WTC11 (cell line): ENCODE results near the gene CFAP74. TPM values are rescaled to one million over a fixed set of nuclear protein-coding genes. Genes with fewer than 3 reads are reported as not detected.

Experiments used
- ATAC-seq: fragments of 200-7000 bp; cut with Tn5 transposase; 2 replicates; pipeline ENCODE4 v1.10.0; 2021; ENCODE audit warnings: mild to moderate bottlenecking, moderate library complexity
- CTCF ChIA-PET: fragments of 300-600 bp; sonication (Branson Sonifier 250); formaldehyde crosslinking; loops from one replicate; lab custom pipeline; 2021; ENCODE audit warnings: antibody characterized with exemption; lab: Charles Lee
- POLR2A ChIA-PET: fragments of 350-600 bp; sonication (Branson Sonifier 250); formaldehyde crosslinking; loops from one replicate; lab custom pipeline; 2021; ENCODE audit warnings: antibody characterized with exemption; lab: Charles Lee
- DNase-seq: peaks from one replicate; pipeline ENCODE4 v3.0.0; 2021; ENCODE audit warnings: low spot score
- H3K27ac Mint-ChIP-seq: 2 replicates; pipeline ENCODE4 v1.8.0; 2021; ENCODE audit warnings: mixed read lengths
- H3K27me3 Mint-ChIP-seq: 2 replicates; pipeline ENCODE4 v1.8.0; 2021; ENCODE audit warnings: low read depth, mild to moderate bottlenecking, moderate library complexity, mixed read lengths
- H3K36me3 Mint-ChIP-seq: 2 replicates; pipeline ENCODE4 v1.8.0; 2021; ENCODE audit warnings: mixed read lengths
- H3K4me1 Mint-ChIP-seq: 2 replicates; pipeline ENCODE4 v1.8.0; 2022; ENCODE audit warnings: mixed read lengths
- H3K4me3 Mint-ChIP-seq: 2 replicates; pipeline ENCODE4 v1.8.0; 2021; ENCODE audit warnings: mild to moderate bottlenecking, moderate library complexity, mixed read lengths
- H3K9me3 Mint-ChIP-seq: 2 replicates; pipeline ENCODE4 v1.8.0; 2021; ENCODE audit warnings: mixed read lengths
- ATF2 ChIP-seq: sonication (generic); formaldehyde crosslinking; IDR thresholded peaks from 2 replicates; pipeline ENCODE4 v1.8.1; 2022; ENCODE audit warnings: low read depth, missing genetic modification reagents, borderline replicate concordance
- CREB1 ChIP-seq: sonication (generic); formaldehyde crosslinking; IDR thresholded peaks from 2 replicates; pipeline ENCODE4 v1.8.0; 2023; ENCODE audit warnings: mild to moderate bottlenecking, missing genetic modification reagents
- CTCF ChIP-seq: fragments of 200-600 bp; IDR thresholded peaks from 2 replicates; pipeline ENCODE4 v1.8.0; 2022; ENCODE audit warnings: antibody characterized with exemption
- E2F1 ChIP-seq: sonication (generic); formaldehyde crosslinking; IDR thresholded peaks from 2 replicates; pipeline ENCODE4 v1.8.0; 2022; ENCODE audit warnings: mild to moderate bottlenecking, missing genetic modification reagents
- E2F4 ChIP-seq: sonication (generic); formaldehyde crosslinking; IDR thresholded peaks from 2 replicates; pipeline ENCODE4 v1.8.1; 2022; ENCODE audit warnings: low read depth, mild to moderate bottlenecking, moderate library complexity, missing genetic modification reagents, borderline replicate concordance
- EMX1 ChIP-seq: fragments of 250-450 bp; sonication (Bioruptor Pico); IDR thresholded peaks from 2 replicates; pipeline ENCODE4 v1.8.0; 2021; ENCODE audit warnings: mild to moderate bottlenecking
- FOXK1 ChIP-seq: sonication (generic); formaldehyde crosslinking; IDR thresholded peaks from 2 replicates; pipeline ENCODE4 v1.8.0; 2022; ENCODE audit warnings: mild to moderate bottlenecking, moderate library complexity, missing genetic modification reagents
- FOXP1 ChIP-seq: sonication (generic); formaldehyde crosslinking; IDR thresholded peaks from 2 replicates; pipeline ENCODE4 v1.8.0; 2022; ENCODE audit warnings: missing genetic modification reagents, mild to moderate bottlenecking, moderate library complexity, borderline replicate concordance
- GTF2I ChIP-seq: fragments of 250-450 bp; sonication (Bioruptor Pico); conservative IDR thresholded peaks from 2 replicates; pipeline ENCODE4 v1.4.0; 2021; ENCODE audit warnings: mild to moderate bottlenecking
- NFE2L1 ChIP-seq: sonication (generic); formaldehyde crosslinking; IDR thresholded peaks from 2 replicates; pipeline ENCODE4 v1.8.1; 2023; ENCODE audit warnings: missing genetic modification reagents
- NR3C1 ChIP-seq: sonication (generic); formaldehyde crosslinking; conservative IDR thresholded peaks from 2 replicates; pipeline ENCODE4 v1.8.1; 2023; ENCODE audit warnings: low read depth, mild to moderate bottlenecking, missing genetic modification reagents
- OVOL2 ChIP-seq: fragments of 250-450 bp; sonication (Bioruptor Pico); IDR thresholded peaks from 2 replicates; pipeline ENCODE4 v1.9.0; 2021; ENCODE audit warnings: mild to moderate bottlenecking, borderline replicate concordance
- RORB ChIP-seq: fragments of 250-450 bp; sonication (Bioruptor Pico); IDR thresholded peaks from 2 replicates; pipeline ENCODE4 v1.9.0; 2021; ENCODE audit warnings: mild to moderate bottlenecking
- SOX15 ChIP-seq: fragments of 250-450 bp; sonication (Bioruptor Pico); IDR thresholded peaks from 2 replicates; pipeline ENCODE4 v1.9.0; 2021; ENCODE audit warnings: mild to moderate bottlenecking
- TCF7 ChIP-seq: sonication (generic); formaldehyde crosslinking; IDR thresholded peaks from 2 replicates; pipeline ENCODE4 v1.8.0; 2022; ENCODE audit warnings: mild to moderate bottlenecking, low read depth, missing genetic modification reagents, moderate library complexity
- TP53 ChIP-seq: sonication (generic); formaldehyde crosslinking; IDR thresholded peaks from 2 replicates; pipeline ENCODE4 v1.8.1; 2023; ENCODE audit warnings: mild to moderate bottlenecking, missing genetic modification reagents
- ZNF138 ChIP-seq: sonication (generic); formaldehyde crosslinking; conservative IDR thresholded peaks from 2 replicates; pipeline ENCODE4 v1.8.1; 2022; ENCODE audit warnings: mild to moderate bottlenecking, moderate library complexity, missing genetic modification reagents
- ZNF317 ChIP-seq: sonication (generic); formaldehyde crosslinking; IDR thresholded peaks from 2 replicates; pipeline ENCODE4 v1.8.1; 2023; ENCODE audit warnings: low read depth, mild to moderate bottlenecking, moderate library complexity, missing genetic modification reagents, borderline replicate concordance
- total RNA-seq: library from RNA; stranded (reverse); gene quantifications from 3 replicates; pipeline ENCODE4 v1.2.3, GENCODE V29; 2021

The CFAP74 gene
- total RNA-seq, 1 experiment from 2014 or later = 0.35 TPM

- TF ChIP-seq OVOL2 (CRISPR knock-in tag) = no peak
- TF ChIP-seq ZNF317 = no peak
- no peak for TF ChIP-seq NR3C1 (CRISPR knock-in tag)
- TF ChIP-seq GTF2I (CRISPR knock-in tag) = no peak
- TF ChIP-seq E2F4 (CRISPR knock-in tag) = no peak
- TF ChIP-seq CREB1 (CRISPR knock-in tag) = no peak
- TF ChIP-seq EMX1 (CRISPR knock-in tag) = no peak
- TF ChIP-seq NFE2L1 = no peak
- no peak for TF ChIP-seq ZNF138 (CRISPR knock-in tag)
- no peak for TF ChIP-seq FOXP1
- no peak for TF ChIP-seq FOXK1 (CRISPR knock-in tag)
- no peak for TF ChIP-seq SOX15
- no peak for TF ChIP-seq E2F1
- TF ChIP-seq TCF7 (CRISPR knock-in tag) = no peak
- no peak for TF ChIP-seq CTCF
- TF ChIP-seq TP53 (CRISPR knock-in tag) = no peak
- ChIA-PET POLR2A (interaction anchor here (0.6 kb wide), 1 partner anchor 527 kb away, joined by 3 read pairs; the partner anchor contains the start of gene CCNL2), CTCF (interaction anchor here (0.9 to 2.7 kb wide), 4 partner anchors 18 to 149 kb away, joined by 3 to 12 read pairs (median 6); no protein-coding TSS in a partner anchor)
- Mint-ChIP-seq H3K36me3 (no peaks in the 10 kb centered on the region), H3K4me1 (no peaks in the 10 kb centered on the region), H3K27me3 (no peaks in the 10 kb centered on the region), H3K27ac (no peak overlapping the region), H3K4me3 (no peak overlapping the region), H3K9me3 (peaks cover 4% of the 10 kb centered on the region)
- DNase-seq (no peak), ATAC-seq (no peak)
These were observed 77.2 kb downstream of the CFAP74 start for GRCh38 chr1:1926346-1926811.

DNA sequence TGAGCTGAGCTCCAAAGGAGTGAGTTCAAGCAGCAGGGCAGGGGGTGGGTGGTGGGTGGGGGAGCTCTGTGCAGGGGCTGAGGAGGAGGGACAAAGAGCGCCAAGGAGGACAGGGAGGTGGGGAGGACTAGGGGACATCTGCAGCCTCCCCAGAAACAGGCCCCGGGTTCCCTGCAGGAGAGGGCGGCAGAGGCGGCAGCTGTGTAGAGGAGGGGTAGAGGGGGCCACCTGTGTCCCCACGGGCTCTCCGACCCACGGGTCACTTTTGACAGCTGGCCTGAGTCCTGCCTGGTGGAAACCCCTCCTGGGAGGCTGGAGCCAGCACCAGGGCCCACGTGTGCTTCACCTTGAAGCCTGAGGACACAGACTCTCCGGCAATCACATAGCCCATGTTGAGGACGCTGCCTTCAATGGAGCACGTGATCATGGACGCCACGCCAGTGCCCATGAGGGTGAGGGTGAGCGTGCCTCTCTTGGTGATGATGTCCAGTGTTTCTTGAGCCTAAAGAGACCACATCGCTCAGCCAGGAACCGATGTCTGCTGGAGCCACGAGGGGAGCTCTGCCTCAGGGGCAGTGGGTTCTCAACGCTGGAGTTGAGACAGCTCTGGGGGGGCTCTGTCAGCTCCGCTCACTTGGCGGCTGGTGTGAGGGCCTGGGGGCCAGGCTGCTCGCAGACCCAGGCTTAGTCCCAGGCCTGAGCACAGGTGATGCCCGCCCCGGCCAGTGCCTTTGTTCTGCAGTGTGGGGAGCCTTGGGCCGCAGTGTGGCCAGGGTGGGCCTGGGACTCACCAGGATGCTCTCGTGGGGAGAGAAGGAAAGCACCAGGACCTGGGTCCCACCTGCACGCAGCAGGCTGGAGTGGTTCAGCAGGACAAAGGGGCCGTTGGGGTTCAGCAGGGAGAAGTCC is 77.9 kb downstream of the CFAP74 start:
- CTCF ChIA-PET = interaction anchor here (0.6 to 3.4 kb wide), 8 partner anchors 14 to 297 kb away, joined by 3 to 23 read pairs (median 4); no protein-coding TSS in a partner anchor
- peaks cover 4% of the 10 kb centered on the region for H3K9me3 Mint-ChIP-seq
- ATAC-seq = no peak
- H3K4me1 Mint-ChIP-seq = no peaks in the 10 kb centered on the region
- H3K27me3 Mint-ChIP-seq = no peaks in the 10 kb centered on the region
- POLR2A ChIA-PET = interaction anchor here (0.6 kb wide), 1 partner anchor 527 kb away, joined by 3 read pairs; the partner anchor contains the start of gene CCNL2
- no peak overlapping the region for H3K4me3 Mint-ChIP-seq
- H3K36me3 Mint-ChIP-seq = no peaks in the 10 kb centered on the region
- H3K27ac Mint-ChIP-seq = no peak overlapping the region
- TF ChIP-seq RORB (CRISPR knock-in tag) = no peak
- TF ChIP-seq ATF2 (CRISPR knock-in tag) = no peak
- TF ChIP-seq CTCF = no peak
- TF ChIP-seq FOXK1 (CRISPR knock-in tag) = no peak
- DNase-seq = no peak
